ENCODE data around the gene FGF12.

GRCh38 chr3:192229866-192230265, 497.5 kb downstream of the FGF12 start:
- TF ChIP-seq CTCF (IDR thresholded peaks at IDR 0.05) (no peak), POLR2A (IDR thresholded peaks at IDR 0.05) (no peak), EP300 (IDR thresholded peaks at IDR 0.05) (no peak)
